GM19023 (cell line): ENCODE results near the gene ELMO1.

Experiments
- ATAC-seq: cut with Tn5 transposase; IDR thresholded peaks from one replicate; pipeline ENCODE4 v1.9.1; 2021; ENCODE audit warnings: mild to moderate bottlenecking, moderate library complexity; ENCODE audit not compliant: unreplicated experiment

Gene ELMO1

GRCh38 chr7:37234334-37234733 lies 214.3 kb downstream of the ELMO1 start:
- ATAC-seq, result no peak

- no peak for ATAC-seq
These were observed 217.1 kb downstream of the ELMO1 start for GRCh38 chr7:37231613-37232012.

- ATAC-seq, result no peak
These were observed 218.4 kb downstream of the ELMO1 start for GRCh38 chr7:37230221-37230620.

GRCh38 chr7:37229381-37229780 lies 219.3 kb downstream of the ELMO1 start:
- no peak for ATAC-seq

- ATAC-seq, result no peak
These were observed 223.2 kb downstream of the ELMO1 start for GRCh38 chr7:37225285-37225969.

- ATAC-seq, result no peak
These were observed 223.9 kb downstream of the ELMO1 start for GRCh38 chr7:37224746-37225145.

- no peak for ATAC-seq
These were observed 228.0 kb downstream of the ELMO1 start for GRCh38 chr7:37220664-37221063.

- ATAC-seq, result no peak
These were observed 229.7 kb downstream of the ELMO1 start for GRCh38 chr7:37218956-37219355.

GRCh38 chr7:37216923-37217322 lies 231.7 kb downstream of the ELMO1 start:
- ATAC-seq, result no peak

GRCh38 chr7:37216156-37216852 lies 232.4 kb downstream of the ELMO1 start:
- no peak for ATAC-seq

- ATAC-seq, result no peak
These were observed 233.3 kb downstream of the ELMO1 start for GRCh38 chr7:37215290-37215923.

- no peak for ATAC-seq
These were observed 236.1 kb downstream of the ELMO1 start for GRCh38 chr7:37212556-37212955.

GRCh38 chr7:37212051-37212450 lies 236.6 kb downstream of the ELMO1 start:
- ATAC-seq, result no peak

- no peak for ATAC-seq
These were observed 237.4 kb downstream of the ELMO1 start for GRCh38 chr7:37211097-37211880.

GRCh38 chr7:37209195-37209594 lies 239.5 kb downstream of the ELMO1 start:
- no peak for ATAC-seq

- peak; percentile 68 for ATAC-seq
These were observed 240.1 kb downstream of the ELMO1 start for GRCh38 chr7:37208528-37208927.

GRCh38 chr7:37206192-37206591 lies 242.5 kb downstream of the ELMO1 start:
- no peak for ATAC-seq

- ATAC-seq, result no peak
These were observed 243.2 kb downstream of the ELMO1 start for GRCh38 chr7:37205451-37205850.

GRCh38 chr7:37201876-37202198 lies 246.8 kb downstream of the ELMO1 start:
- ATAC-seq, result no peak

GRCh38 chr7:37201003-37201875 lies 247.4 kb downstream of the ELMO1 start:
- ATAC-seq, result peak; percentile 54
